Epithelial cell of umbilical artery (primary cell): Measurements from ENCODE around the gene COL9A1. TPM values are rescaled to one million over a fixed set of nuclear protein-coding genes. Genes with fewer than 3 reads are reported as not detected.

ENCODE experiments used
- total RNA-seq: library from RNA; depleted of rRNA; stranded (reverse); fragments of >200 nt; gene quantifications from 2 replicates; pipeline ENCODE4 v1.2.3, GENCODE V29; 2014

Gene COL9A1
- not detected in 2 replicates for total RNA-seq

DNA sequence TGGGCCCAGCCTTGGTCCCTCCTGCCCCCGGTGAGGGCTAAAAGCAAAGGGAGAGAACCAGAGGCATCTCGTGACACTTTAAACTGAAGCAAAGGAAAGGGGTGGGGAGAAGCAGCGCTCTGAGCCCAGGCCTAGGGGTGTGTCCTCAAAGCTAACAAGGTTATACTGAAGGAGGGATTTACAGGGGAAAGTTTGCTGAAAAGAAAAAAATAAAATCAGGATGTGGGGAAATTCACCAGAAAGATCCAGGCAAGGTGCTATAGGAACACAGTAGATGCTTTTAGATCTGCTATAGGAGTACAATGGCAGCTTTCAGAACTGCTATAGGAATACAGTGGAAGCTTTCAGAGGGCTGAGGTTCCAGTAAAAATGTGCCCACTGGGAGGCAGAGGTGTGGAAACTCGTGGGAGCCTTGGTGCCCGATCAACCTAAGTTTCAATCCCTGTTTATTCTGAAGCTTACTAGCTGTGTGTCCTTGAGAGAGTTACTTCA lies at the start of gene COL9A1:
TSS of gene COL9A1 (minus strand) at position 51 of the 492 bp plus-strand sequence. CDS start 160 bp downstream, outside the sequence.

Other genes with a start within 250 kb of the COL9A1 start
- gene FAM135A, start 110.4 kb upstream of the COL9A1 start, total RNA-seq: 13.0 and 21.7 TPM in 2 replicates